Activated naive CD4-positive, alpha-beta T cell treated with anti-CD3 and anti-CD28 coated beads, Interleukin-2, amount 50 U/mL, for 72 hours (primary cell): ENCODE results near the gene NR5A2. TPM values are rescaled to one million over a fixed set of nuclear protein-coding genes. Genes with fewer than 3 reads are reported as not detected.

Experiments
- ATAC-seq, 2 donors: fragments of 150-1000 bp; cut with Tn5 transposase; 2 replicates each; pipeline ENCODE4 v1.10.0; 2021; ENCODE audit warnings: mild to moderate bottlenecking in 2 of 2, moderate library complexity in 2 of 2
- DNase-seq, 2 donors: peaks; one replicate each; pipeline ENCODE4 v3.0.0; 2021 to 2022; ENCODE audit warnings: low spot score in 2 of 2
- H3K27ac Mint-ChIP-seq, 2 donors: one replicate each; pipeline ENCODE4 v1.8.0; 2022; ENCODE audit warnings: mild to moderate bottlenecking in 2 of 2, mixed read lengths in 2 of 2
- H3K36me3 Mint-ChIP-seq, 2 donors: one replicate each; pipeline ENCODE4 v1.8.0; 2022; ENCODE audit warnings: mixed read lengths in 2 of 2
- H3K9me3 Mint-ChIP-seq, 2 donors: one replicate each; pipeline ENCODE4 v1.8.0; 2022; ENCODE audit warnings: mixed read lengths in 2 of 2
- total RNA-seq, 2 donors: library from RNA; stranded (reverse); gene quantifications; one replicate each; pipeline ENCODE4 v1.2.3, GENCODE V29; 2022

NR5A2 gene
- total RNA-seq = under 1 TPM in 1 of 2 donors, not detected in 1; 0.16 TPM

GRCh38 chr1:200027264-200027823, at the start of gene NR5A2:
Gene NR5A2, plus strand, starts transcription at chr1:200027710. Its CDS starts 138 bp downstream, at chr1:200027848.
- ATAC-seq (no peak), DNase-seq (no peak)
- Mint-ChIP-seq H3K36me3 (no peaks in the 10 kb centered on the region), H3K27ac (no peak within 1 kb of the TSS), H3K9me3 (no peaks in the 10 kb centered on the region)

- H3K27ac Mint-ChIP-seq = no peak overlapping the region
- H3K9me3 Mint-ChIP-seq = no peaks in the 10 kb centered on the region
- ATAC-seq (no peak), DNase-seq (no peak)
- no peaks in the 10 kb centered on the region for H3K36me3 Mint-ChIP-seq
Measured at GRCh38 chr1:199978408-199978940, 49.0 kb upstream of the NR5A2 start.

GRCh38 chr1:199979071-199979470, 48.4 kb upstream of the NR5A2 start:
- Mint-ChIP-seq H3K27ac (no peak overlapping the region), H3K9me3 (no peaks in the 10 kb centered on the region), H3K36me3 (no peaks in the 10 kb centered on the region)
- ATAC-seq (no peak), DNase-seq (no peak)

GRCh38 chr1:199981584-199981983, 45.9 kb upstream of the NR5A2 start:
- H3K36me3 Mint-ChIP-seq = no peaks in the 10 kb centered on the region
- DNase-seq = no peak
- H3K27ac Mint-ChIP-seq = no peak overlapping the region
- no peaks in the 10 kb centered on the region for H3K9me3 Mint-ChIP-seq
- no peak for ATAC-seq

- ATAC-seq (no peak), DNase-seq (no peak)
- Mint-ChIP-seq H3K9me3 (no peaks in the 10 kb centered on the region), H3K36me3 (no peaks in the 10 kb centered on the region), H3K27ac (no peak overlapping the region)
Measured at GRCh38 chr1:199982606-199983005, 44.9 kb upstream of the NR5A2 start.

- ATAC-seq = no peak
- Mint-ChIP-seq H3K36me3 (no peaks in the 10 kb centered on the region), H3K27ac (no peak overlapping the region)
Measured at GRCh38 chr1:199983531-199983930, 44.0 kb upstream of the NR5A2 start.

GRCh38 chr1:199995096-199995685, 32.3 kb upstream of the NR5A2 start:
- Mint-ChIP-seq H3K36me3 (no peaks in the 10 kb centered on the region), H3K27ac (no peak overlapping the region), H3K9me3 (no peaks in the 10 kb centered on the region)
- no peak for DNase-seq
- no peak for ATAC-seq

More at GRCh38 chr1:199983531-199983930, 44.0 kb upstream of the NR5A2 start:
- no peak for DNase-seq
- H3K9me3 Mint-ChIP-seq = no peaks in the 10 kb centered on the region

- DNase-seq (no peak), ATAC-seq (no peak)
- H3K27ac Mint-ChIP-seq = no peak overlapping the region
- H3K36me3 Mint-ChIP-seq = no peaks in the 10 kb centered on the region
- H3K9me3 Mint-ChIP-seq = no peaks in the 10 kb centered on the region
Measured at GRCh38 chr1:200005165-200005564, 22.3 kb upstream of the NR5A2 start.

- Mint-ChIP-seq H3K9me3 (no peaks in the 10 kb centered on the region), H3K36me3 (no peaks in the 10 kb centered on the region), H3K27ac (no peak overlapping the region)
- DNase-seq (no peak), ATAC-seq (no peak)
Measured at GRCh38 chr1:200006711-200007110, 20.8 kb upstream of the NR5A2 start.

- Mint-ChIP-seq H3K27ac (no peak overlapping the region), H3K9me3 (no peaks in the 10 kb centered on the region), H3K36me3 (no peaks in the 10 kb centered on the region)
- no peak for ATAC-seq
- no peak for DNase-seq
Measured at GRCh38 chr1:200015811-200016210, 11.7 kb upstream of the NR5A2 start.

- H3K27ac Mint-ChIP-seq = no peak overlapping the region
- DNase-seq (no peak), ATAC-seq (no peak)
- H3K9me3 Mint-ChIP-seq = no peaks in the 10 kb centered on the region
- H3K36me3 Mint-ChIP-seq = no peaks in the 10 kb centered on the region
Measured at GRCh38 chr1:200021577-200022238, 5.8 kb upstream of the NR5A2 start.

- Mint-ChIP-seq H3K9me3 (no peaks in the 10 kb centered on the region), H3K36me3 (no peaks in the 10 kb centered on the region), H3K27ac (no peak overlapping the region)
- DNase-seq = no peak
- no peak for ATAC-seq
Measured at GRCh38 chr1:200022239-200022804, 5.2 kb upstream of the NR5A2 start.

- H3K36me3 Mint-ChIP-seq = no peaks in the 10 kb centered on the region
- no peak overlapping the region for H3K27ac Mint-ChIP-seq
- no peaks in the 10 kb centered on the region for H3K9me3 Mint-ChIP-seq
- DNase-seq (no peak), ATAC-seq (no peak)
Measured at GRCh38 chr1:200028586-200029034, 1.1 kb downstream of the NR5A2 start.

- Mint-ChIP-seq H3K9me3 (no peaks in the 10 kb centered on the region), H3K36me3 (no peaks in the 10 kb centered on the region), H3K27ac (no peak overlapping the region)
- DNase-seq (peak in 1 of 2 donors; percentile 29), ATAC-seq (peak in 1 of 2 donors; percentile 71)
Measured at GRCh38 chr1:200029035-200029821, 1.7 kb downstream of the NR5A2 start.

- ATAC-seq = no peak
- no peaks in the 10 kb centered on the region for H3K36me3 Mint-ChIP-seq
- no peak for DNase-seq
- H3K27ac Mint-ChIP-seq = no peak overlapping the region
- no peaks in the 10 kb centered on the region for H3K9me3 Mint-ChIP-seq
Measured at GRCh38 chr1:200029822-200030152, 2.3 kb downstream of the NR5A2 start.

GRCh38 chr1:200030791-200031190, 3.3 kb downstream of the NR5A2 start:
- H3K36me3 Mint-ChIP-seq = no peaks in the 10 kb centered on the region
- DNase-seq (no peak), ATAC-seq (no peak)
- no peaks in the 10 kb centered on the region for H3K9me3 Mint-ChIP-seq
- no peak overlapping the region for H3K27ac Mint-ChIP-seq
